Activated B cell treated with CpG ODN at 0.5 μM for 24 hours (primary cell): ENCODE results near the gene DMBT1. TPM values are rescaled to one million over a fixed set of nuclear protein-coding genes. Genes with fewer than 3 reads are reported as not detected.

Source experiments
- ATAC-seq: fragments of 200-7000 bp; cut with Tn5 transposase; one replicate; pipeline ENCODE4 v1.10.0; 2021; ENCODE audit warnings: low read depth, mild to moderate bottlenecking, moderate library complexity
- CTCF ChIA-PET: fragments of 350-600 bp; sonication (Branson Sonifier 250); formaldehyde crosslinking; loops from one replicate; lab custom pipeline; 2021; ENCODE audit warnings: antibody characterized with exemption; lab: Charles Lee
- POLR2A ChIA-PET: fragments of 350-600 bp; sonication (Branson Sonifier 250); formaldehyde crosslinking; loops from one replicate; lab custom pipeline; 2021; ENCODE audit warnings: antibody characterized with exemption; lab: Charles Lee
- DNase-seq: peaks from one replicate; pipeline ENCODE4 v3.0.0; 2022
- H3K27ac Mint-ChIP-seq: one replicate; pipeline ENCODE4 v1.8.0; 2020; ENCODE audit warnings: mixed read lengths
- H3K27me3 Mint-ChIP-seq: one replicate; pipeline ENCODE4 v1.8.0; 2021; ENCODE audit warnings: mixed read lengths
- H3K36me3 Mint-ChIP-seq: one replicate; pipeline ENCODE4 v1.8.0; 2021; ENCODE audit warnings: low read depth, mixed read lengths
- H3K4me1 Mint-ChIP-seq: one replicate; pipeline ENCODE4 v1.8.0; 2021; ENCODE audit warnings: mixed read lengths
- H3K4me3 Mint-ChIP-seq: one replicate; pipeline ENCODE4 v1.8.0; 2020; ENCODE audit warnings: mild to moderate bottlenecking, mixed read lengths
- H3K9me3 Mint-ChIP-seq: one replicate; pipeline ENCODE4 v1.8.0; 2020; ENCODE audit warnings: mixed read lengths
- intact Hi-C: fragments of 100-400 bp; cut with micrococcal nuclease; formaldehyde crosslinking; loops from one replicate; pipeline ENCODE4 v1.15.1; 2024
- total RNA-seq: library from RNA; stranded (reverse); gene quantifications from 2 replicates; pipeline ENCODE4 v1.2.3, GENCODE V29; 2022
- TF ChIP-seq, protein P1 (sequence below): fragments of 200-600 bp; IDR thresholded peaks from one replicate; pipeline ENCODE4 v1.8.0; 2022; ENCODE audit warnings: antibody characterized with exemption, mild to moderate bottlenecking

DMBT1 gene
- total RNA-seq, 1 donor from 2014 or later: not detected

GRCh38 chr10:122632031-122632430 lies 71.5 kb downstream of the DMBT1 start:
- no peak overlapping the region for H3K27ac Mint-ChIP-seq
- no peak for DNase-seq

DNA sequence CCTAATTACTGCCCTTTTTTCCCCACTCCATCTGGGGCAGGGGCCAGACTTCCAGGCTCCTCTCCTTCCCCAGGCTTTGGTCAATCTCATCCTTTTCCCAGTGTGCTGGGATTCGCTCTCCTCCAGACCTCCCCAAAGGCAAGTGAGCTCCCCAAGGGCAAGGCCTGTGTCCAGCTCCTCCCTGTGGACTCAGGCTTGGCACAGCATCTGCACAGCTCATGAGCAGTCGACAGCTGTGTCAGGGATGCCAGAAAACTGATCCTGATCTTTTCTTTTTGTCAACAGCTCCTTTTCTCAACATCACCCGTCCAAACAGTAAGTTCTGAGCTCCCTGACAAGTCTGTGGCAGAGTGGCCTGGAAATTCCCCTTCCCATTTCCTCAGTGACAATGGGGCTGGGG lies 72.0 kb downstream of the DMBT1 start:
- ChIA-PET POLR2A (no interaction called here), CTCF (no interaction called here)
- TF ChIP-seq, protein P1, sequence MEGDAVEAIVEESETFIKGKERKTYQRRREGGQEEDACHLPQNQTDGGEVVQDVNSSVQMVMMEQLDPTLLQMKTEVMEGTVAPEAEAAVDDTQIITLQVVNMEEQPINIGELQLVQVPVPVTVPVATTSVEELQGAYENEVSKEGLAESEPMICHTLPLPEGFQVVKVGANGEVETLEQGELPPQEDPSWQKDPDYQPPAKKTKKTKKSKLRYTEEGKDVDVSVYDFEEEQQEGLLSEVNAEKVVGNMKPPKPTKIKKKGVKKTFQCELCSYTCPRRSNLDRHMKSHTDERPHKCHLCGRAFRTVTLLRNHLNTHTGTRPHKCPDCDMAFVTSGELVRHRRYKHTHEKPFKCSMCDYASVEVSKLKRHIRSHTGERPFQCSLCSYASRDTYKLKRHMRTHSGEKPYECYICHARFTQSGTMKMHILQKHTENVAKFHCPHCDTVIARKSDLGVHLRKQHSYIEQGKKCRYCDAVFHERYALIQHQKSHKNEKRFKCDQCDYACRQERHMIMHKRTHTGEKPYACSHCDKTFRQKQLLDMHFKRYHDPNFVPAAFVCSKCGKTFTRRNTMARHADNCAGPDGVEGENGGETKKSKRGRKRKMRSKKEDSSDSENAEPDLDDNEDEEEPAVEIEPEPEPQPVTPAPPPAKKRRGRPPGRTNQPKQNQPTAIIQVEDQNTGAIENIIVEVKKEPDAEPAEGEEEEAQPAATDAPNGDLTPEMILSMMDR: no peak
- Mint-ChIP-seq H3K4me1 (no peaks in the 10 kb centered on the region), H3K36me3 (no peaks in the 10 kb centered on the region), H3K4me3 (no peak overlapping the region), H3K27me3 (no peaks in the 10 kb centered on the region), H3K9me3 (no peaks in the 10 kb centered on the region), H3K27ac (no peak overlapping the region)
- DNase-seq (no peak), ATAC-seq (no peak)
- intact Hi-C loops: no loop called here

More at GRCh38 chr10:122632031-122632430, 71.5 kb downstream of the DMBT1 start:
- Mint-ChIP-seq H3K4me1 (no peaks in the 10 kb centered on the region), H3K36me3 (no peaks in the 10 kb centered on the region), H3K9me3 (no peaks in the 10 kb centered on the region), H3K27me3 (no peaks in the 10 kb centered on the region), H3K4me3 (no peak overlapping the region)
- POLR2A ChIA-PET: no interaction called here
- CTCF ChIA-PET: no interaction called here
- intact Hi-C loops: no loop called here
- ATAC-seq: no peak
- TF ChIP-seq, protein P1: no peak

DNA sequence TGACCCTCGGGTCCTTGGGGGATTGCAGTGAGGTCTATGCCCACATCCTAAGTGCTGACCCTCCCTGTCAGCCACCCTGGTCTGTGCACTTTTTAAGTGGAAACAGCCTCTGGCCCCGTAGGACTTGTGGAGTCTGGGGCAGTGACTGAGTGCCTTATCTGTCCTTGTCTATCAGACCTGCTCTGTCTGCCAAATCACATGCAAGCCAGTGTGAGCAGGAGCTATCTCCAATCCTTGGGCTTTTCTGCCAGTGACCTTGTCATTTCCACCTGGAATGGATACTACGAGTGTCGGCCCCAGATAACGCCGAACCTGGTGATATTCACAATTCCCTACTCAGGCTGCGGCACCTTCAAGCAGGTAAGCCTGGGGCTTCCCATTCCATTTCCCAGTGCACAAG lies 76.4 kb downstream of the DMBT1 start:
- TF ChIP-seq, protein P1: no peak
- no peak for ATAC-seq
- Mint-ChIP-seq H3K4me3 (no peak overlapping the region), H3K27ac (no peak overlapping the region), H3K36me3 (no peaks in the 10 kb centered on the region), H3K27me3 (no peaks in the 10 kb centered on the region), H3K4me1 (no peaks in the 10 kb centered on the region), H3K9me3 (no peaks in the 10 kb centered on the region)
- CTCF ChIA-PET: no interaction called here
- POLR2A ChIA-PET: no interaction called here
- no peak for DNase-seq
- intact Hi-C loops: no loop called here

DNA sequence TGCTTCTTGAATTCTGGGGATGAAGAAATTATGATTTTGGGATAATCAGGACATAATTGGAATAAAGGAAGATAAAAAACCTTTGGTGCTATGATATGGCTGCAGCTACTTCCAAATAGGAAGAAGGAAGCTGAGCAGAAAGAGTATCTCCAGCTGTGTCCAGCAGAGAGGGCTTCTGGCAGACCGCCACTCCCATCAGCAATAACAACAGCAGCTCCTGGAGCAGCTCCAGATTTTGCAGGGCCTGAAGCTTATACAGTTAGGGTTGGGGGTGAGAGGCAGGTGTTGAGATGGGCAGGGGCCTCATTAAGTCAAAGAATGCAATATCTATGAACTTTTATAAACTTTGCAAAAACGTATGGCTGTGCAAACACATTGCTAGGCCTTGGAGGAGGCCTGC lies 76.8 kb downstream of the DMBT1 start:
- H3K27me3 Mint-ChIP-seq: no peaks in the 10 kb centered on the region
- DNase-seq: no peak
- ATAC-seq: no peak
- no peaks in the 10 kb centered on the region for H3K36me3 Mint-ChIP-seq
- intact Hi-C loops: no loop called here
- TF ChIP-seq, protein P1: no peak
- no peaks in the 10 kb centered on the region for H3K4me1 Mint-ChIP-seq
- CTCF ChIA-PET: no interaction called here
- H3K4me3 Mint-ChIP-seq: no peak overlapping the region
- no peak overlapping the region for H3K27ac Mint-ChIP-seq
- POLR2A ChIA-PET: no interaction called here
- H3K9me3 Mint-ChIP-seq: no peaks in the 10 kb centered on the region

GRCh38 chr10:122638106-122638505 lies 77.6 kb downstream of the DMBT1 start:
- CTCF ChIA-PET: no interaction called here
- Mint-ChIP-seq H3K4me1 (no peaks in the 10 kb centered on the region), H3K27ac (no peak overlapping the region), H3K9me3 (no peaks in the 10 kb centered on the region), H3K27me3 (no peaks in the 10 kb centered on the region), H3K4me3 (no peak overlapping the region), H3K36me3 (no peaks in the 10 kb centered on the region)
- TF ChIP-seq, protein P1: no peak
- POLR2A ChIA-PET: no interaction called here
- intact Hi-C loops: no loop called here
- ATAC-seq (no peak), DNase-seq (no peak)
